Gastroesophageal sphincter (tissue), 4 donors: ENCODE data around the gene QPCT. TPM values are rescaled to one million over a fixed set of nuclear protein-coding genes. Genes with fewer than 3 reads are reported as not detected.
"Not testable (repeated sequence)": the region's sequence is repeated elsewhere in the genome, so short reads cannot be mapped to it uniquely, and the experiment has no call there.

ENCODE experiments used
- ATAC-seq: fragments of 150-250 bp; one replicate; pipeline ENCODE4 v1.9.1; 2016; ENCODE audit warnings: mild to moderate bottlenecking, moderate library complexity
- H3K27ac ChIP-seq, 4 donors: fragments of 200-600 bp; sonication (generic) in 3 of 4; 1 replicate in 3 of 4; 2 replicates in 1 of 4; pipeline ENCODE4 v1.5.1; 2016 to 2019
- H3K27me3 ChIP-seq: fragments of 200-600 bp; sonication (generic); one replicate; pipeline ENCODE4 v1.5.1; 2019
- H3K36me3 ChIP-seq, 2 donors: fragments of 200-600 bp; sonication (generic); one replicate each; pipeline ENCODE4 v1.5.1; 2019; ENCODE audit warnings: control low read depth in 1 of 2
- H3K4me1 ChIP-seq, 3 donors: fragments of 200-600 bp; sonication (generic); 1 replicate in 2 of 3; 2 replicates in 1 of 3; pipeline ENCODE4 v1.5.1; 2016 to 2019; ENCODE audit warnings: control low read depth in 2 of 3
- H3K4me3 ChIP-seq, 2 donors: fragments of 200-600 bp; sonication (generic); one replicate each; pipeline ENCODE4 v1.5.1; 2019; ENCODE audit warnings: mild to moderate bottlenecking in 1 of 2, moderate library complexity in 1 of 2
- H3K9me3 ChIP-seq, 3 donors: fragments of 200-600 bp; sonication (generic); one replicate each; pipeline ENCODE4 v1.5.1; 2017 to 2019; ENCODE audit warnings: control low read depth in 2 of 3
- CTCF ChIP-seq, 4 experiments: fragments of 200-600 bp in 2 of 4; fragments of 450-650 bp in 2 of 4; sonication (generic) in 1 of 4; IDR thresholded peaks; one replicate each; pipeline ENCODE4 v1.5.1; 2017 to 2019; ENCODE audit warnings: antibody characterized with exemption in 4 of 4, mild to moderate bottlenecking in 2 of 4, moderate library complexity in 2 of 4
- EP300 ChIP-seq: sonication (generic); formaldehyde crosslinking; IDR thresholded peaks from one replicate; pipeline ENCODE4 v1.6.1; 2017; ENCODE audit warnings: antibody characterized with exemption, mild to moderate bottlenecking
- POLR2A ChIP-seq, 2 donors: fragments of 450-650 bp; IDR thresholded peaks; one replicate each; pipeline ENCODE4 v1.6.1; 2017; ENCODE audit warnings: antibody characterized with exemption in 2 of 2, mild to moderate bottlenecking in 2 of 2, moderate library complexity in 1 of 2
- POLR2AphosphoS5 ChIP-seq: sonication (generic); formaldehyde crosslinking; IDR thresholded peaks from one replicate; pipeline ENCODE4 v1.6.1; 2017; ENCODE audit warnings: antibody characterized with exemption
- WGBS, 2 donors: methylation state at CpG; one replicate each; pipeline ENCODE4 v1.1.5; 2018; ENCODE audit warnings: low coverage in 1 of 2; 5-methylcytosine and 5-hydroxymethylcytosine counted together
- total RNA-seq, 4 donors: library from RNA; depleted of rRNA; stranded (reverse); fragments of >200 nt; gene quantifications; one replicate each; pipeline ENCODE4 v1.1.0, GENCODE V29; 2016

Gene QPCT
- total RNA-seq, 4 donors from 2014 or later: 1.5 to 5.2 (median 2.6) TPM

GRCh38 chr2:37400041-37400440 is 55.6 kb downstream of the QPCT start:
- H3K27me3 ChIP-seq: no peaks in the 10 kb centered on the region
- no peak for ATAC-seq
- WGBS, 2 donors: 97 to 100% methylated on average over 2 to 4 of the region's 4 CpGs
- no peak overlapping the region for H3K4me3 ChIP-seq
- TF ChIP-seq EP300: no peak
- no peak for TF ChIP-seq POLR2AphosphoS5
- TF ChIP-seq CTCF (IDR thresholded peaks at IDR 0.05): no peak
- no peak for TF ChIP-seq POLR2A (IDR thresholded peaks at IDR 0.05)
- no peaks in the 10 kb centered on the region for H3K9me3 ChIP-seq
- peaks cover 0 to 9% (median 0%) of the 10 kb centered on the region in 3 donors for H3K4me1 ChIP-seq
- no peaks in the 10 kb centered on the region for H3K36me3 ChIP-seq
- no peak overlapping the region for H3K27ac ChIP-seq

- 90% methylated on average over 6 of the region's 6 CpGs for WGBS, 2 donors
- H3K4me1 ChIP-seq: no peaks in the 10 kb centered on the region
Measured at GRCh38 chr2:37402636-37403035, 58.2 kb downstream of the QPCT start.

GRCh38 chr2:37405781-37406180 is 61.4 kb downstream of the QPCT start:
- ATAC-seq: no peak
- 20 to 39% methylated on average over 2 of the region's 2 CpGs for WGBS, 2 donors
- no peaks in the 10 kb centered on the region for H3K4me1 ChIP-seq
- H3K27me3 ChIP-seq: no peaks in the 10 kb centered on the region
- H3K27ac ChIP-seq: no peak overlapping the region
- H3K9me3 ChIP-seq: no peaks in the 10 kb centered on the region
- H3K36me3 ChIP-seq: no peaks in the 10 kb centered on the region
- no peak for TF ChIP-seq CTCF (IDR thresholded peaks at IDR 0.05)
- no peak for TF ChIP-seq EP300
- TF ChIP-seq POLR2AphosphoS5: no peak
- no peak for TF ChIP-seq POLR2A (IDR thresholded peaks at IDR 0.05)
- no peak overlapping the region for H3K4me3 ChIP-seq

More at GRCh38 chr2:37402636-37403035, 58.2 kb downstream of the QPCT start:
- H3K4me3 ChIP-seq: no peak overlapping the region
- TF ChIP-seq CTCF (IDR thresholded peaks at IDR 0.05) (no peak), POLR2A (IDR thresholded peaks at IDR 0.05) (no peak), EP300 (no peak), POLR2AphosphoS5 (no peak)
- H3K9me3 ChIP-seq: no peaks in the 10 kb centered on the region
- H3K27me3 ChIP-seq: no peaks in the 10 kb centered on the region
- no peak for ATAC-seq
- no peak overlapping the region for H3K27ac ChIP-seq
- H3K36me3 ChIP-seq: no peaks in the 10 kb centered on the region

GRCh38 chr2:37412231-37412630 is 67.8 kb downstream of the QPCT start:
- no peak overlapping the region for H3K4me3 ChIP-seq
- WGBS, 2 donors: 90 to 98% methylated on average over 5 to 6 of the region's 6 CpGs
- no peak for ATAC-seq
- H3K36me3 ChIP-seq: no peaks in the 10 kb centered on the region
- H3K27ac ChIP-seq: no peak overlapping the region
- peaks cover 0 to 23% (median 0%) of the 10 kb centered on the region in 3 donors for H3K4me1 ChIP-seq
- no peak for TF ChIP-seq POLR2A (IDR thresholded peaks at IDR 0.05)
- no peak for TF ChIP-seq CTCF (IDR thresholded peaks at IDR 0.05)
- TF ChIP-seq EP300: no peak
- no peak for TF ChIP-seq POLR2AphosphoS5
- H3K9me3 ChIP-seq: no peaks in the 10 kb centered on the region
- H3K27me3 ChIP-seq: no peaks in the 10 kb centered on the region

GRCh38 chr2:37413911-37414469 is 69.6 kb downstream of the QPCT start:
- H3K27me3 ChIP-seq, H3K4me3 ChIP-seq, H3K36me3 ChIP-seq, ATAC-seq, H3K9me3 ChIP-seq: not testable (repeated sequence)
- WGBS, 2 donors: 79 to 80% methylated on average over 1 to 4 of the region's 4 CpGs
- Histone ChIP-seq H3K4me1 (peaks cover 0 to 23% (median 0%) of the 10 kb centered on the region in 3 donors), H3K27ac (peak overlapping the region in 2 of 4 donors; percentile 53 to 71)
